K562 (cell line): ENCODE data around the gene PNPO. TPM values are rescaled to one million over a fixed set of nuclear protein-coding genes. Genes with fewer than 3 reads are reported as not detected.

Experiments
- PHB ChIP-seq: fragments of 250-450 bp; sonication (Bioruptor Pico); IDR thresholded peaks from 2 replicates; pipeline ENCODE4 v1.5.0; 2021
- PRPF4 ChIP-seq: fragments of 200-400 bp; formaldehyde crosslinking; IDR thresholded peaks from one replicate; pipeline ENCODE4 v1.6.1; 2017; ENCODE audit warnings: low read length, low read depth, mild to moderate bottlenecking; ENCODE audit not compliant: insufficient read depth, poor library complexity, severe bottlenecking
- SMAD3 ChIP-seq: fragments of 450-650 bp; formaldehyde crosslinking; conservative IDR thresholded peaks from 2 replicates; pipeline ENCODE4 v1.4.0; 2020; ENCODE audit warnings: mild to moderate bottlenecking
- TAF9B ChIP-seq: fragments of 450-650 bp; IDR thresholded peaks from 2 replicates; pipeline ENCODE4 v1.6.1; 2018; ENCODE audit warnings: mild to moderate bottlenecking; ENCODE audit not compliant: partially characterized antibody
- THRB ChIP-seq: fragments of 450-650 bp; formaldehyde crosslinking; conservative IDR thresholded peaks from 2 replicates; pipeline ENCODE4 v1.4.0; 2022; ENCODE audit warnings: mild to moderate bottlenecking, missing genetic modification characterization
- VEZF1 ChIP-seq: fragments of 200-800 bp; sonication (Bioruptor generic); IDR thresholded peaks from 2 replicates; pipeline ENCODE4 v1.6.1; 2017; ENCODE audit warnings: missing genetic modification characterization, missing compliant biosample characterization
- ZBTB40 ChIP-seq, 2 experiments: fragments of 450-650 bp in 1 of 2; sonication (generic) in 1 of 2; formaldehyde crosslinking in 1 of 2; IDR thresholded peaks; 2 replicates each; pipeline versions ENCODE4 v1.7.1 to v1.9.0; 2016 to 2022; ENCODE audit warnings: inconsistent platforms in 1 of 2, mild to moderate bottlenecking in 1 of 2, missing genetic modification reagents in 1 of 2
- ZKSCAN8 ChIP-seq: fragments of 200-800 bp; sonication (Bioruptor generic); IDR thresholded peaks from 2 replicates; pipeline ENCODE4 v1.6.1; 2016; ENCODE audit warnings: missing genetic modification characterization, missing compliant biosample characterization
- ZNF212 ChIP-seq: fragments of 450-650 bp; formaldehyde crosslinking; IDR thresholded peaks from 2 replicates; pipeline ENCODE4 v1.4.0; 2020; ENCODE audit warnings: mild to moderate bottlenecking
- ZNF561 ChIP-seq: fragments of 450-650 bp; formaldehyde crosslinking; conservative IDR thresholded peaks from 2 replicates; pipeline ENCODE4 v1.4.0; 2020; ENCODE audit warnings: mild to moderate bottlenecking, moderate library complexity
- polyA plus RNA-seq, 8 experiments: library from polyadenylated mRNA; depleted of rRNA in 4 of 8; stranded (reverse) in 5 of 8; unstranded in 3 of 8; fragments of >200 nt; fragmentation: Nextera tagmentation in 2 of 8; fragmentation: Illumina TruSeq in 1 of 8; extraction: Ambion mirVana in 2 of 8; extraction: Trizol in 1 of 8; gene quantifications; 2 replicates each; pipeline versions ENCODE4 v1.2.1 to v1.2.3, GENCODE V29; 2011 to 2014; ENCODE audit warnings: inconsistent platforms in 1 of 8, missing spikeins in 1 of 8
- total RNA-seq, 7 experiments: library from RNA; depleted of rRNA in 6 of 7; stranded (reverse); fragments of >200 nt in 6 of 7; fragmentation: Illumina TruSeq in 2 of 7; extraction: Trizol in 2 of 7; gene quantifications; 2 replicates each; pipeline versions ENCODE4 v1.2.1 to v1.2.3, GENCODE V29; 2011 to 2021; ENCODE audit warnings: low replicate concordance in 1 of 7

PNPO gene
- total and polyA plus RNA-seq, 9 of the 15 experiments (the other 6 are each of a cell fraction or from before 2014, with no cell fraction given) = 16.6 to 39.0 (median 27.4) TPM

GRCh38 chr17:47970725-47971499, 29.5 kb downstream of the PNPO start, which contains the start of gene CDK5RAP3 (continued):
- TF ChIP-seq THRB (CRISPR knock-in tag) (no peak), PHB (CRISPR knock-in tag) (no peak), ZKSCAN8 (no peak), SMAD3 (no peak), PRPF4 (no peak), VEZF1 (CRISPR knock-in tag) (peak; percentile 96), ZBTB40 (IDR thresholded peaks at IDR 0.05) (no peak; the same call in 1 of the 2 replicates), ZBTB40 (CRISPR knock-in tag; IDR thresholded peaks at IDR 0.05) (peak; percentile 64; the same call in 1 of the 2 replicates), TAF9B (no peak), ZNF561 (CRISPR knock-in tag) (no peak), ZNF212 (CRISPR knock-in tag) (no peak)
